BE2C (cell line): ENCODE results near the gene BIRC6. TPM values are rescaled to one million over a fixed set of nuclear protein-coding genes. Genes with fewer than 3 reads are reported as not detected.
"Not testable (repeated sequence)": the region's sequence is repeated elsewhere in the genome, so short reads cannot be mapped to it uniquely, and the experiment has no call there.

ENCODE experiments used
- DNase-seq: peaks from one replicate; pipeline ENCODE4 v3.0.0-alpha.2; 2020
- H3K27me3 ChIP-seq: fragments of 250-450 bp; sonication (Bioruptor Pico); 2 replicates; pipeline ENCODE4 v1.5.1; 2020; ENCODE audit warnings: mild to moderate bottlenecking
- H3K36me3 ChIP-seq: fragments of 250-450 bp; sonication (Bioruptor Pico); 2 replicates; pipeline ENCODE4 v1.5.1; 2020; ENCODE audit warnings: mild to moderate bottlenecking
- H3K4me1 ChIP-seq: fragments of 250-450 bp; sonication (Bioruptor Pico); 2 replicates; pipeline ENCODE4 v1.5.1; 2020
- H3K4me3 ChIP-seq: 2 replicates; pipeline ENCODE4 v1.5.1; 2011; ENCODE audit warnings: low read depth, low read length
- H3K9me3 ChIP-seq: fragments of 250-450 bp; sonication (Bioruptor Pico); 2 replicates; pipeline ENCODE4 v1.5.1; 2020
- CTCF ChIP-seq: IDR thresholded peaks from 2 replicates; pipeline ENCODE4 v1.5.1; 2012; ENCODE audit warnings: mild to moderate bottlenecking, low read depth, low read length
- polyA plus RNA-seq: library from polyadenylated mRNA; unstranded; fragments of >200 nt; gene quantifications from one replicate; pipeline ENCODE4 v1.2.1, GENCODE V29; 2012; ENCODE audit warnings: low read depth, missing spikeins; ENCODE audit not compliant: insufficient read length, insufficient read depth

The BIRC6 gene
- 63.4 TPM for polyA plus RNA-seq

- Histone ChIP-seq H3K4me1 (0 out of 2 replicates have a peak, but pooled peaks cover 3% of the 10 kb centered on the region), H3K4me3 (peak within 1 kb of the TSS; percentile 99), H3K27me3 (no peaks in the 10 kb centered on the region), H3K36me3 (peaks cover 19% of the 10 kb centered on the region), H3K9me3 (no peaks in the 10 kb centered on the region)
- DNase-seq, result peak; percentile 99
- TF ChIP-seq CTCF, result no peak
Measured at GRCh38 chr2:32356681-32357317, at the start of gene BIRC6. BIRC6 (plus strand) TSS chr2:32357023; CDS start chr2:32357162, 139 bp downstream.

- DNase-seq, result no peak
Measured at GRCh38 chr2:32310577-32310976, 46.2 kb upstream of the BIRC6 start.

GRCh38 chr2:32314886-32315285, 41.9 kb upstream of the BIRC6 start:
- DNase-seq, result no peak
- TF ChIP-seq CTCF, result no peak
- H3K4me1 ChIP-seq, result no peaks in the 10 kb centered on the region
- H3K27me3 ChIP-seq, result no peaks in the 10 kb centered on the region
- no peak overlapping the region for H3K4me3 ChIP-seq
- H3K9me3 ChIP-seq, result no peaks in the 10 kb centered on the region
- no peaks in the 10 kb centered on the region for H3K36me3 ChIP-seq

More at GRCh38 chr2:32310577-32310976, 46.2 kb upstream of the BIRC6 start:
- H3K4me1 ChIP-seq, result no peaks in the 10 kb centered on the region
- no peak overlapping the region for H3K4me3 ChIP-seq
- 0 out of 2 replicates have a peak, but pooled peaks cover 2% of the 10 kb centered on the region for H3K36me3 ChIP-seq
- H3K27me3 ChIP-seq, result no peaks in the 10 kb centered on the region
- no peak for TF ChIP-seq CTCF
- no peaks in the 10 kb centered on the region for H3K9me3 ChIP-seq

GRCh38 chr2:32328679-32329078, 28.1 kb upstream of the BIRC6 start:
- H3K4me1 ChIP-seq, H3K36me3 ChIP-seq, H3K9me3 ChIP-seq, DNase-seq, H3K27me3 ChIP-seq, H3K4me3 ChIP-seq: not testable (repeated sequence)

- not testable (repeated sequence) for H3K4me3 ChIP-seq, H3K36me3 ChIP-seq, H3K9me3 ChIP-seq, DNase-seq, H3K27me3 ChIP-seq, H3K4me1 ChIP-seq
Measured at GRCh38 chr2:32329180-32329980, 27.4 kb upstream of the BIRC6 start.

GRCh38 chr2:32330136-32330535, 26.7 kb upstream of the BIRC6 start:
- Histone ChIP-seq H3K27me3 (no peaks in the 10 kb centered on the region), H3K36me3 (no peaks in the 10 kb centered on the region), H3K9me3 (no peaks in the 10 kb centered on the region), H3K4me1 (no peaks in the 10 kb centered on the region), H3K4me3 (no peak overlapping the region)
- DNase-seq, result no peak
- no peak for TF ChIP-seq CTCF

GRCh38 chr2:32342801-32343200, 14.0 kb upstream of the BIRC6 start:
- Histone ChIP-seq H3K27me3 (no peaks in the 10 kb centered on the region), H3K4me1 (no peaks in the 10 kb centered on the region), H3K9me3 (no peaks in the 10 kb centered on the region), H3K36me3 (no peaks in the 10 kb centered on the region), H3K4me3 (no peak overlapping the region)
- DNase-seq, result peak; percentile 24
- no peak for TF ChIP-seq CTCF

- not testable (repeated sequence) for H3K9me3 ChIP-seq, H3K4me1 ChIP-seq, H3K36me3 ChIP-seq, H3K4me3 ChIP-seq, H3K27me3 ChIP-seq, DNase-seq
Measured at GRCh38 chr2:32350797-32351196, 6.0 kb upstream of the BIRC6 start.
